ENCODE measurements around the gene CHAC2. TPM values are rescaled to one million over a fixed set of nuclear protein-coding genes. Genes with fewer than 3 reads are reported as not detected.

The CHAC2 gene
- total and polyA plus RNA-seq, 2 of the 13 experiments (the other 11 are each of a cell fraction or from before 2014, with no cell fraction given), result 1.7 to 10.7 TPM

GRCh38 chr2:53820711-53821110 lies 53.1 kb downstream of the CHAC2 start (continued):
- TF ChIP-seq GFI1 (CRISPR knock-in tag; IDR thresholded peaks at IDR 0.05; ENCODE audit: borderline replicate concordance), result no peak
- no peak for TF ChIP-seq SRSF1 (optimal IDR thresholded peaks at IDR 0.05; ENCODE audit: low read depth, low read length)
- no peak for TF ChIP-seq FOSL2 (CRISPR knock-in tag; IDR thresholded peaks at IDR 0.05)

GRCh38 chr2:53821810-53822209 lies 54.2 kb downstream of the CHAC2 start:
- no peak overlapping the region for H2AFZ ChIP-seq (ENCODE audit: low read length)
- H3K9ac ChIP-seq (ENCODE audit: insufficient read depth, low read depth, low read length), result no peak overlapping the region
- FAIRE-seq, result no peak
- no peaks in the 10 kb centered on the region for H3K9me3 ChIP-seq (ENCODE audit: low read length)
- H3K27ac ChIP-seq (ENCODE audit: extremely low read length, insufficient read depth, low read length), result no peak overlapping the region
- no peak for DNase-seq (ENCODE audit: low spot score)
- no peak for ATAC-seq
- POLR2A ChIA-PET, result no interaction called here
- H4K20me1 ChIP-seq (ENCODE audit: insufficient read depth, low read length), result no peaks in the 10 kb centered on the region
- BruUV-seq (replicated peaks), result no TSS peak
- H3K4me1 ChIP-seq (ENCODE audit: insufficient read depth, low read length), result peaks cover 39% of the 10 kb centered on the region
- peaks cover 7 to 20% of the 10 kb centered on the region in 2 experiments; a peak in 4 of 5 replicates for H3K36me3 ChIP-seq (replicated peaks in 1 of 2; ENCODE audit: control insufficient read depth in 1 of 2, insufficient read depth in 2 of 2, low read length in 2 of 2)
- CTCF ChIA-PET (ENCODE audit: low intra/inter-chr PET ratio, low total read pairs), result no interaction called here
- H3K4me2 ChIP-seq (ENCODE audit: low read depth, low read length), result no peak overlapping the region
- H3K27me3 ChIP-seq (ENCODE audit: control insufficient read depth in 1 of 2, insufficient read depth in 2 of 2, low read length in 2 of 2), result no peaks in the 10 kb centered on the region
- intact Hi-C loops (cut with micrococcal nuclease; ENCODE audit: unreplicated experiment) (no loop called here), in situ Hi-C loops (cut with HindIII; ENCODE audit: extremely low pct_ligation_motif_present, low pct_unique_long_range_greater_than_20kb) (no loop called here)
- no peaks in the 10 kb centered on the region for H3K79me2 ChIP-seq (ENCODE audit: insufficient read depth, low read length)
- 89% methylated on average over 6 of the region's 6 CpGs for whole genome bisulfite sequencing (ENCODE audit: low lambda C conversion rate)
- no peak overlapping the region for H3K4me3 ChIP-seq (replicated peaks in 1 of 3; ENCODE audit: insufficient read depth in 1 of 3, low read depth in 2 of 3, low read length in 3 of 3)
- TF ChIP-seq TAF15 (IDR thresholded peaks at IDR 0.05; ENCODE audit: low read depth, low read length, poor library complexity, severe bottlenecking) (no peak), BHLHE40 (IDR thresholded peaks at IDR 0.05; ENCODE audit: low read length) (no peak), NFAT5 (CRISPR knock-in tag; IDR thresholded peaks at IDR 0.05) (no peak), POLR2G (IDR thresholded peaks at IDR 0.05; ENCODE audit: low read depth, low read length) (0 out of 2 replicates have a peak, but pooled peaks have one; percentile 31), ZNF839 (CRISPR knock-in tag; IDR thresholded peaks at IDR 0.05; ENCODE audit: borderline replicate concordance) (no peak), ZNF850 (CRISPR knock-in tag; conservative IDR thresholded peaks at IDR 0.05) (no peak), HMG20B (CRISPR knock-in tag; conservative IDR thresholded peaks at IDR 0.05) (no peak), TGIF2 (CRISPR knock-in tag; IDR thresholded peaks at IDR 0.05) (no peak), ZNF230 (CRISPR knock-in tag; IDR thresholded peaks at IDR 0.05) (no peak), MEF2D (CRISPR knock-in tag; IDR thresholded peaks at IDR 0.05) (no peak), TEAD3 (CRISPR knock-in tag; optimal IDR thresholded peaks at IDR 0.05; ENCODE audit: borderline replicate concordance) (peak; percentile 13), ZNF3 (CRISPR knock-in tag; IDR thresholded peaks at IDR 0.05) (no peak), NONO (IDR thresholded peaks at IDR 0.05) (no peak), NONO (CRISPR knock-in tag; conservative IDR thresholded peaks at IDR 0.05) (no peak), ZNF414 (CRISPR knock-in tag; IDR thresholded peaks at IDR 0.05) (no peak), ZNF709 (CRISPR knock-in tag; IDR thresholded peaks at IDR 0.05) (no peak)
